OCI-LY1 (cell line): ENCODE data around the gene LRRC4.

Experiments used
- CTCF ChIP-seq: fragments of 200-600 bp; sonication (generic), shearing (Covaris generic); IDR thresholded peaks from 2 replicates; pipeline ENCODE4 v1.5.1; 2017; ENCODE audit warnings: mild to moderate bottlenecking, antibody characterized with exemption, low read length, moderate library complexity, mixed read lengths
- EZH2 ChIP-seq: fragments of 200-600 bp; sonication (generic), shearing (Covaris generic); IDR thresholded peaks from 2 replicates; pipeline ENCODE4 v1.8.0; 2017; ENCODE audit warnings: borderline replicate concordance, mixed run types, mild to moderate bottlenecking, antibody characterized with exemption, low read length, moderate library complexity, mixed read lengths

GRCh38 chr7:128025380-128025779 lies 5.9 kb downstream of the LRRC4 start:
- TF ChIP-seq EZH2 (no peak), CTCF (no peak)
